ENCODE results near the gene NCKAP5. TPM values are rescaled to one million over a fixed set of nuclear protein-coding genes. Genes with fewer than 3 reads are reported as not detected.

The NCKAP5 gene
- total RNA-seq, 1 experiment from 2014 or later = not detected

- Histone ChIP-seq H3K27me3 (ENCODE audit: insufficient read depth, low read depth) (no peaks in the 10 kb centered on the region), H2AFZ (no peak overlapping the region), H3K4me3 (no peak overlapping the region), H3K27ac (no peak overlapping the region), H3K9me2 (ENCODE audit: insufficient read depth) (no peaks in the 10 kb centered on the region), H3K79me2 (ENCODE audit: low read depth) (no peaks in the 10 kb centered on the region), H3K4me1 (replicated peaks; ENCODE audit: insufficient read depth) (no peaks in the 10 kb centered on the region), H3F3A (ENCODE audit: insufficient read depth, low read depth) (no peaks in the 10 kb centered on the region), H4K20me1 (ENCODE audit: insufficient read depth) (no peaks in the 10 kb centered on the region), H3K9me3 (ENCODE audit: insufficient read depth, low read depth) (no peaks in the 10 kb centered on the region), H3K36me3 (ENCODE audit: low read depth) (no peaks in the 10 kb centered on the region), H3K4me2 (no peak overlapping the region)
- CTCF ChIA-PET = no interaction called here
- DNase-seq = no peak
- no TSS peak for BruUV-seq (replicated peaks)
- intact Hi-C loops (cut with micrococcal nuclease; ENCODE audit: unreplicated experiment) = no loop called here
- TF ChIP-seq CTCF (conservative IDR thresholded peaks at IDR 0.05) = no peak
- TF ChIP-seq EZH2 (IDR thresholded peaks at IDR 0.05; ENCODE audit: low read depth) = no peak
- POLR2A ChIA-PET (ENCODE audit: unreplicated experiment) = no interaction called here
These were observed 444.9 kb downstream of the NCKAP5 start for GRCh38 chr2:133123393-133123792.

- no peak overlapping the region for H3K4me2 ChIP-seq
- no peaks in the 10 kb centered on the region for H3K4me1 ChIP-seq (replicated peaks; ENCODE audit: insufficient read depth)
- ChIA-PET CTCF (no interaction called here), POLR2A (ENCODE audit: unreplicated experiment) (no interaction called here)
- H3K4me3 ChIP-seq = no peak overlapping the region
- intact Hi-C loops (cut with micrococcal nuclease; ENCODE audit: unreplicated experiment) = no loop called here
- no TSS peak for BruUV-seq (replicated peaks)
- TF ChIP-seq EZH2 (IDR thresholded peaks at IDR 0.05; ENCODE audit: low read depth) (no peak), CTCF (conservative IDR thresholded peaks at IDR 0.05) (no peak)
- no peaks in the 10 kb centered on the region for H3K9me2 ChIP-seq (ENCODE audit: insufficient read depth)
- no peaks in the 10 kb centered on the region for H3F3A ChIP-seq (ENCODE audit: insufficient read depth, low read depth)
- H3K79me2 ChIP-seq (ENCODE audit: low read depth) = no peaks in the 10 kb centered on the region
- no peak overlapping the region for H3K27ac ChIP-seq
- DNase-seq = no peak
- no peaks in the 10 kb centered on the region for H3K36me3 ChIP-seq (ENCODE audit: low read depth)
- no peaks in the 10 kb centered on the region for H3K27me3 ChIP-seq (ENCODE audit: insufficient read depth, low read depth)
- H2AFZ ChIP-seq = no peak overlapping the region
- no peaks in the 10 kb centered on the region for H4K20me1 ChIP-seq (ENCODE audit: insufficient read depth)
- H3K9me3 ChIP-seq (ENCODE audit: insufficient read depth, low read depth) = no peaks in the 10 kb centered on the region
These were observed 445.7 kb downstream of the NCKAP5 start for GRCh38 chr2:133122529-133122928.

- TF ChIP-seq EZH2 (IDR thresholded peaks at IDR 0.05; ENCODE audit: low read depth) = no peak
- no peak for TF ChIP-seq CTCF (conservative IDR thresholded peaks at IDR 0.05)
- Histone ChIP-seq H3K27me3 (ENCODE audit: insufficient read depth, low read depth) (no peaks in the 10 kb centered on the region), H2AFZ (no peak overlapping the region), H3F3A (ENCODE audit: insufficient read depth, low read depth) (no peaks in the 10 kb centered on the region), H3K36me3 (ENCODE audit: low read depth) (no peaks in the 10 kb centered on the region), H4K20me1 (ENCODE audit: insufficient read depth) (no peaks in the 10 kb centered on the region), H3K4me3 (no peak overlapping the region), H3K9me3 (ENCODE audit: insufficient read depth, low read depth) (no peaks in the 10 kb centered on the region), H3K4me2 (no peak overlapping the region), H3K79me2 (ENCODE audit: low read depth) (no peaks in the 10 kb centered on the region), H3K9me2 (ENCODE audit: insufficient read depth) (no peaks in the 10 kb centered on the region), H3K4me1 (replicated peaks; ENCODE audit: insufficient read depth) (no peaks in the 10 kb centered on the region), H3K27ac (no peak overlapping the region)
- ChIA-PET CTCF (no interaction called here), POLR2A (ENCODE audit: unreplicated experiment) (no interaction called here)
- BruUV-seq (replicated peaks) = no TSS peak
- DNase-seq = no peak
- intact Hi-C loops (cut with micrococcal nuclease; ENCODE audit: unreplicated experiment) = no loop called here
These were observed 448.0 kb downstream of the NCKAP5 start for GRCh38 chr2:133120310-133120709.
